Activated T-cell treated with anti-CD3 and anti-CD28 coated beads, Interleukin-2, amount 50 U/mL, for 48 hours (primary cell): ENCODE measurements around the gene JUN.

Source experiments
- DNase-seq, 2 experiments: peaks; one replicate each; pipeline ENCODE4 v3.0.0-alpha.2; 2020

Gene JUN

DNA sequence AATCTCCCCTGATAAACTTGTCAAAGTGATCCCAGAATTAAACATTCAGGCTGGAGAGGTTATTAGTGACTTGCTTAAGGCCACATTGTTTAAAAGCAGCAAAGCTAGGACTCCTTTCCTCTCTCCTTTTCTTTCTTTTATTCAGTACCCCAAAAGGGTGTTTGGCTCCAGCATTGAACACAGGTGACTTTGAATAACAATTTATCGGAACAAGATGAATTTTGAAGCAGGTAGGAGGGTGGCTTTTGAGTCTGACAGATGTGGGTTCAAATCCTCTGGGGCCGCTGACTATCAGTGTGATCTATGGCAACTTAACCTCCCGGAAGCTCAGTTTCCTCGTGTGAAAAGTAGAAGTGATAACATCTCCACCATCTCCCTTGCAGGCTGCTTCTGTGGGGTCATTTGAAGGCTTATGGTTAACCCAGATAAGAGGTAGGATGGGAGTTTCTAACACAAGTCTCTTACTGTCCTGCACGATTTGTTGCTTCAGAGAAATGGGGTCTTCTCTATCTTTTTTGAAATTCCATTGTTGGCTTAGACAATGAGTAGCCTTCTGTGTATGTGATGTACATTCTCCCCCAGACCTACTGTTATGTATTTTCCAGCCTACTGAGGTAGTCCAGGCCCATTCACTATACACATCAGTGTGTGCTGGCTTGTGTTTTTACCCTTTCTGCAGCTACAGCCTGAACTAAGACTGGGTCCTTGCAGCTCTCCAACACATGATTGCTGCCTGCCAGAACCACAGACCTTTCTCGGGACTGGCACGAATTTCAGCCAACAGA is 29.0 kb downstream of the JUN start:
- DNase-seq = peak in 1 of 2 experiments; percentile 23

DNA sequence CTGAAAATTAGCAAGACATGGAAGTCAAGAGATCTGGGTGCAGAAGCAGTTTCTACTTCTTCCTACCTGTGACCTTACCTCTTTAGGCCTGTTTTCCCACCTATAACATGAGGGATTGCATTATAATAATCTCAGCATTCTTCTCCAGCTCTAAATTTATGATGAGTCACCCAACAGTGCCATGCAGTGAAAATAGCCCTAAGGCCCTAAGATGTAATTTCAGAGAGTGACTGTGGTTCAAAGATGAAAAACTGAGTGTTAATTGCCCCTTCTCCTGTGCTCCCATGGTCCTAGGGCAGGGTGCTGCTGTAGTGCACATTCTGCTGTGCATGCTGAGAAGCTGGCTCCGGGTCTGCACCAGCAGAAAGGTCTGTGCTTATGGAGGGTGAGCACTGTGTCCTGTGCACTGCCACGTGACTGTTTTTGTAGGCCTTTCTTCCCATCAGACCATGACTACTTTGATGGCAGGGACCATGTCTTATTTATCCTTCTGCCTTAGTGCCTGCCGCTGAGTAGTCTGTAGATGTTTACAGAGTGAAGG is 29.7 kb downstream of the JUN start:
- DNase-seq = no peak

DNA sequence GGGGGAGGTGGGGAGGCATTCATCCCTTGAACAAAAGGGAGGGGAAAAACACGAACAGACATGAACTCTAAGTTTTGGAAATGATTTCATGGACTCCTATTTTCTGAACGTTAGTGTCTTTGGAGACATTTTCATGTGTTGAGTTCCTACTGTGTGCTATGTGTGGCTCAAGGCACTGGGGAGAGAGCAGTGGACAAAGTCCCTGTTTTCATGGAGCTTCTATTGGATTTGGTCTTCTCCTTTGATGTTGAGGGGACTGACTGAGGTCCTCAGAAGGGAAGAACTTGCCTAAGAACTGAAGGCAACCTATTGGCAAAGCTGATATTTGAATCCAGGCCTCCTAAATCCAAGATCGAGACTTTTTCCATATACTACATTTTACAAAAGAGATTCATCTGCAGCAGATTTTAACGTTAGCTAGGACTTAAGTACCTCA is 30.4 kb downstream of the JUN start:
- DNase-seq = no peak

DNA sequence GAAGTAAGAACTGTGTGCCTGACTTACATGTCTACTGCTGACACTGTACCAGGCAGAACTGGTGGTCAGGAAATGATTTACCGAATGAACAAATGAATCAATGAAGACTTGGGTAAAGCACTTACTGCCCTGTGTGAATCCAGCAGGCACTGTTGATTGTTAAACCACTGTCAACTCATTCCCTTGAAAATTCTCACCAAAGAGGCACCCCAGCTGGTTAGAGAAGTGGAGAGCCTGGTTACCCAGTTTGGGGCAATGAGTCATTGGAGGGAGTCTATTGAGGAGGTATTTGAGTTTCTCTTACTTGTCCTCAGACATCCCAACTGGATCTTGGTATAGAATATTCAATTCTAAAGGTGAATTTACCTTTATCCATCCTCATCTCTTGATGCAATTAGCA is 34.2 kb downstream of the JUN start:
- no peak for DNase-seq

DNA sequence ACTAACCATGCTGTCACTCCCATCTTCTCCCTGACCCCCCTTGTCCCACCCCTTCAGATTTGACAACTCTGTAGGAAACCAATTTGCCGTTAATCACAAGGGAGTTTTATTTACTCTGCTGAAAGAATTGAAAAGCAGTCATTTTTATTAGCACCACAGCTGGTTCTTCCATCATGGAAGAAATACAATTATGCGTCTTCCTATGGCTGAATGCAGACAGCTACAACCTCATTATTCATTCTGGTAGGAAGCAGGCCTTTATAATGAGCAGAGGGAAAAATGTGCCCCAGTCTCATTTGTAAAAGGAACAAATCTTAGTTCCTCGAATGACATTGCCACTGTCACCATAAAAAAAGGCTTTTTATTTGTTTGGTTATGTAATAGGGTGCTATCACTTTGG is 35.2 kb downstream of the JUN start:
- no peak for DNase-seq

DNA sequence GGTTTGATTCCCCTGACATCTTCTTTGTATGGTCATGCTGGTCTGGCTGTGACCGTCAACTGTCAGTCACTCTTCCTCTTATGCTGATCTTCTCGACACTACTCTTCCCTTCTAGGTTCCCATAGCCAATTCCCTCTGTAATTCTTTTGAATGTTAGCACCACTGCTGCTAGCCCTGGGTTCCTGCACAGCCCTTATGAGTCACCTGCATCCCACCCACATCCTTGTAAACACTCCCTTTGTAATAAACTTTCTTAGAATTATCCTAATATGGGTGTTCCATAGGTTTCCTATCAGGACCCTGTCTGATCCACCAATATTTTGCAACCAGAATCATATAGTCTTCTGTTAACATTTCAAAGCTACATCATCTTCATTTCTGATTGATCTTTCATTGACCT is 37.1 kb downstream of the JUN start:
- DNase-seq = no peak

DNA sequence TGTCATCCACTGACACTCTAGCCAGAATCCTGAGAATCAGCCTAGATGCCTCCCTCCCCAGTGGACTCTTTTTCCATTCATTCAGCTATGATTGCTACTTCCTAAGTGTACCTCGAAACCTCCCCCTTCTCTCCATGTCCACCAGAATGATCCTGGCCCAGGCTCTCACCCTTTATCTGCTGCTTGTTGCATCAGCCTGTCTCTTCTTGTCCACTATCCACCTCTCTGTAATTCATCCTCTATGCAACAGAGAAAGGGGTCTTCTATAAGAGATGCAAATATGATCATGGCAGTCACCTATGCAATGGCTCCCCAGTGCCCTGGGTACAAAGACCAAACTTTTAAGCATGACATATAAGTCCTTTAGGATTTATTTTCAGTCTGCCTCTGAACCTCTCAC is 37.7 kb downstream of the JUN start:
- no peak for DNase-seq

DNA sequence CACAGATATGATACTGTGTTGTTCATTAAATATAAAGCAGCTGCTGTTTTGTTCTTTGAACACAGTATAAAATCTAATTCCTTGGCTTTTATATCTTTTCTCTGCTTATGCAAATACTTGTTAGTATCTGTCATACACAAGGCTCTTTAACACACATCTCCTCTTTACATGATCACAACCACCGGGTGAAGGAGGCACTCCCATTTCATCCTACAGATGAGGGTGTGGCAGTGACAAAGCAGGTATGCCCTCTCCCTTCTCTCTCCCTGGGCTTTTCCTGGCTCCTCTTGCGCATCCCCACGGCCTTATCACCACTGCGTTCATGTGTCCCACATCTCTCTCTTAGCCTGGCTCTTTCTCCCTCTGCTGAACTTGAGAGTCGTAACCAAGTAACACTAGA is 38.2 kb downstream of the JUN start:
- DNase-seq = no peak

DNA sequence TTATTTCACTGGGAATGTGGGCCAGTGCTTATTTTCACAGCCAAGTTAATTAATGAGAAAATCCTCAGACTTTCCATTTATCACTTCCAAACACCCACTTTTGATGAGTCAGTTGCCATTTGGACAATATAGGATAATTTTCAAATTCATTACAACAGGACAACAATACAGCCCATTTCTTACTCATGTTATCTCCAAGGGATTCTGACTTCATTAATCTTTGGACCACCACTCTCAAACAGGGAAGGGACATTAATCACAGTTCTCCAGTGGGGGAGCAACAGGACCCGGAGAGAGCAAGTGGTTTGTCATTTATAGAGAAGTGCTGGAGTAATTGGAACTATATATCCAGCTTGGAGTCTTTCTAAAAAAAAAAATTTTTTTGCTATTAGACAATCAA is 38.7 kb downstream of the JUN start:
- DNase-seq = no peak

DNA sequence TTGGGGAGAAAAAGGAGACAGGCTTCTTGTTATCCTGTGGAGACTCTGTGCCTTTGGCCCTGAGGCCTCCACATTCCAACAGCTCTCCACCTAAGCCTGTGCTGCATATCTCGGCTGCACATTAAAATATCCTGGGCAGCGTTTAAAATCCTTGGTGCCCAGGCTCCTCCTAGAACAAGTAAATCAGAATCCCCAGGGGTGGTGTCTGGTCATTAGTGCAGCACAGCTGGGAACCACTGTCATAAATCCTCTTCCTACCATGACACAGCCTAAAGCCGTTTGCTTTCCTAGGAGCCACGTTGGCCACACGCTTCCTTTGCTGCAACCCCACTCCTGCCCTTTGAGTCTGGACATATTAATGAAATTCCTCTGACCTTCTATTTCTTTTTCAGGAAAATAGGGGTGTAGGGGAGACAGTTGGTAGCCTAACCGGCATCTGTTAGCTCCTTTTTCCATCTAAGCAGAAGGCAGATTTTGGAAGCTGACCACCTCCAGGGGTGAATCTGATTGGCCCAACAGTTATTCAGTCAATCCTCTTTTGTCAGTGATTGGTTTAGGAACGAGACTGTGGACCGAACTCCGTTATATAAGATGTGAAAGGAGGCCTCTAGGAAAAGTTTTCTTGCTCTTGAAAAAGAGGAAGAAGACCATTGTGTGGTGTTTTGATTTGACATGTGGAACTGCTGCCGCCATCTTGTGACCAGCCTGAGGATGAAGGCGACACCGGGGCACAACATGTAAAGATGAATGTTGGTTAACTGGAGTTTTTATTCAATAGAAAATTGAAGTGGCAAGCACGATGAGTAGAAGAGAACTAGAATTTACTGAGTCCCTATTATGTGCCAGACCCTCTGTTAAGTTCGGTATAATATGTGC is 41.9 kb downstream of the JUN start:
- no peak for DNase-seq

DNA sequence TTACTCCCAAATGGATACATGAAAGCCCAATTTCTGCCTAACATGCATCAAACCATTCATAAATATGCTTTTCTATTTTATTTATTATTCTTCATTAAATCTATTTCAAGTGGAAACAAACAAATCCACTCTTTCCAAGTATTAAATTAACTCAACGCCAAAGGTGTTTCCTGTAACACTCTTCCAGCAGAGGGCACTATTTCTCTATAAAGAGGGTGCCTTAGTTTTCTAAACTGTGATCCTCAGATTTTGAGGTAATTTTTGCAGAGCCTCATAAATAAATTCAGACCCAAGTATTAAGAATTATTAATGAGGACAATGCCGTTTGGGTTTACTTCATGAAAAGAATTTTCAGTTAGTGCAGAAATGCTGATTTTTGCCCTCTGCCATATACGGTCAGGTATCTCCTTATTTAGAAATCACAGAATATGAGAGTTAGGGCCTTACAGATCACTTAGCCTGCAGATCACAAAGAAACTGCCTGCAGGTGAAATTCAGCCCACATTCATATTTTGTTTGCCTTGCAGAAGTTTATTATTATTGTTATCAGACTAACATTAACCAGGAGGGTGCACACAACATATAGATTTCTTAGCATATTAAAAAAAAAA is 43.9 kb downstream of the JUN start:
- no peak for DNase-seq

DNA sequence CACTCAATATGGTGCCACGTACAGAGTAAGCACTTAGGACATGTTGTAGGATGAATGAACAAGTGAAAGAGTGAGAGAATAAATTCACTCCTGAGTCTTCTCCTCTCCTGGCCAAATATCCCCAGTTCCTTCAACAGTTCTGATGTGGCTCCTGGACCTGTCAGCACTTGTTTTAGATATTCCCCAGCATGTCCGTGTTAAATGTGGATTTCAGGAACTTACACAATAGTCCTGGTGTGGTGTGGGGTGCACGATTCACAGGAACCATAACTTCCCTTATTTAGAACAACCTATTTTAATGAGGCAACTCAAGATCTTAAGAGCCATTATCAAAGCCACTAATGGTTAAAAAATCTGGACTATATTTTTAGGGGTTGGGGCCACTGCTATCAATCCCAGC is 45.0 kb downstream of the JUN start:
- no peak for DNase-seq

DNA sequence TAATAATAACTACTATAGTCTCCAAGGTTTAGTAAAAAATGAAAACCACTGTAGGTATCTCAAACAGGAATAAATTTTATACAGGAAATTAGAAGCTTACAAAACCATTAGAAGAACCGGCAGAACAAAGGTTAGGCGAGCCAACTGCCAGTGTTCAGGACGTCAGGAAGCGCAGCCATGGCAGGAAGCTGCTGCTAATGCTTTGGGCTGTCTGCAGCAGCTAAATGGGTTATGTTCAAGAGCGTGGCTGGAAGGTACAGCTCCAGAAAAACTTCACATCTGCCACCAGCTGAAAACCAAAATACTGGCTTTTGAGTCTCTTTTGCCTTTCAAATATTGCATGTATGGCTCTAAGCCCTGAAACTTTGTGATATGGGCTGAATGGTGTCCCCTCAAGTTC is 48.3 kb downstream of the JUN start:
- no peak for DNase-seq

DNA sequence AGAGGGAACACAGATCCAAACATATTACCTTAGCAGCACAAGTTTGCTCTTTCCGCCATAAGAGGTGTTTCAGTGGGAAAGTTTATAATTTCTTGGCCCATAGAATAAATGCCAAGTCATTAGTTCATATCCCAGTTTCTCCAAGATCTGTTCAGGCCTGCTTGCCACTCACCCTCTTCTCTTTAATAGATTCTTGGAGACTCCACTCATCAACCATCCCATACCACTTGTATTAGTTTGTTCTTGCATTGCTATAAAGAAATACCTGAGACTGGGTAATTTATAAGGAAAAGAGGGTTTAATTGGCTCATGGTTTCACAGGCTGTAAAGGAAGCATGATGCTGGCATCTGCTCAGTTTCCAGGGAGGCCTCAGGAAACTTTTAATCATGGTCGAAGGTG is 49.2 kb downstream of the JUN start:
- no peak for DNase-seq

DNA sequence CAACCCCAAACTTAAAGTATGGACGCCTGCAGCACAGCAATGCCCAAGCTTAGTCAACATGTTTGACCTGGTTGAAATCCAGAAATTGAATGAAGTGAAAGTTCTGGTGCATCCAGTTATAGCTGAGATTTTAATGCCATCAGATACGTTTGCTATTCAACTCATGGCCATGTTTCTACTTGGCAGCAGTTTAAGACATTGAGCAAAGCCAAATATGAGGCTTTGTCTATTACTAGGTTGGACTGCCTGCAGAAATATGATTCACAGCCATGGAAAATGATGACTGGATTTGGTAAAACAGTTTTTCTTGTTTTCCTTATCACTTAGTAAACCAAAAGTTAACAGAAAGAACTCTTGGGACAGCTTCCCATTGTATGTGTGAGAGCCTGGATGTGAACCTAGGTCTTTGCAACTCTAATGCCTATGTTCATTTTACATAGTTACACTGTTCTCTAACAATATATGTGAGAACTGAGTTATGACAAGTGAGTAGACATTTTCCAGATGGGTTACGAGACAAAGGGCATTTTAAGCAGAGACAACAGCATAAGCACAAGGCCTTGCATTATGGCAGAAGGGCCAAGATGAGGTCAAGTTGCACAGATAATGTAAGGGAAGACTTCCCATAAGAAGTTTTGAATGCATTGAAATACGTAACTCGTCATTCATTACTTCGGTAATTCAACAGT is 51.6 kb downstream of the JUN start:
- no peak for DNase-seq
